ENCODE measurements around the gene OR51G1.

DNA sequence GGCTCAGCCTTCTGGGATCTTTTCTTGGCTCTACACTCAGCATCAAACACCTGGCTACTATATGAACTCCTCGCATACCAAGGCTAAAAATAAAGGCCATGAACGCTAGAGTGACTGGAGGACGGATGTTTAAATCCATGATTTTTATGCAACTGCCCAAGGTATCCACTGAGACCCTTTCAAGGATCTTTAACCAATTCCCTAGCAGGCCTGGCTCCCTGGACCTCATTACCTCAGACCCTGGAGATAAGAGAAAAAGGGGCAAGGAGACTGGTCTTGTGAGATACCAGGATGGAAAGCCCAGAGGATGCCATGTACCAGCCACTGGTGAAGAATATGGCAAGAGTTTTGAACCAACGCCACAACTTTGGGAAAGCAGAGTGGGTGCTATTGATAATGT lies 4.9 kb downstream of the OR51G1 start, which contains the start of gene OR51G2:
- TF ChIP-seq, protein P1, sequence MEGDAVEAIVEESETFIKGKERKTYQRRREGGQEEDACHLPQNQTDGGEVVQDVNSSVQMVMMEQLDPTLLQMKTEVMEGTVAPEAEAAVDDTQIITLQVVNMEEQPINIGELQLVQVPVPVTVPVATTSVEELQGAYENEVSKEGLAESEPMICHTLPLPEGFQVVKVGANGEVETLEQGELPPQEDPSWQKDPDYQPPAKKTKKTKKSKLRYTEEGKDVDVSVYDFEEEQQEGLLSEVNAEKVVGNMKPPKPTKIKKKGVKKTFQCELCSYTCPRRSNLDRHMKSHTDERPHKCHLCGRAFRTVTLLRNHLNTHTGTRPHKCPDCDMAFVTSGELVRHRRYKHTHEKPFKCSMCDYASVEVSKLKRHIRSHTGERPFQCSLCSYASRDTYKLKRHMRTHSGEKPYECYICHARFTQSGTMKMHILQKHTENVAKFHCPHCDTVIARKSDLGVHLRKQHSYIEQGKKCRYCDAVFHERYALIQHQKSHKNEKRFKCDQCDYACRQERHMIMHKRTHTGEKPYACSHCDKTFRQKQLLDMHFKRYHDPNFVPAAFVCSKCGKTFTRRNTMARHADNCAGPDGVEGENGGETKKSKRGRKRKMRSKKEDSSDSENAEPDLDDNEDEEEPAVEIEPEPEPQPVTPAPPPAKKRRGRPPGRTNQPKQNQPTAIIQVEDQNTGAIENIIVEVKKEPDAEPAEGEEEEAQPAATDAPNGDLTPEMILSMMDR (IDR thresholded peaks at IDR 0.05; ENCODE audit: insufficient read depth, low read length): no peak
- no peak for TF ChIP-seq POLR2AphosphoS5 (IDR thresholded peaks at IDR 0.05; ENCODE audit: low read depth)
- TF ChIP-seq, protein P2, sequence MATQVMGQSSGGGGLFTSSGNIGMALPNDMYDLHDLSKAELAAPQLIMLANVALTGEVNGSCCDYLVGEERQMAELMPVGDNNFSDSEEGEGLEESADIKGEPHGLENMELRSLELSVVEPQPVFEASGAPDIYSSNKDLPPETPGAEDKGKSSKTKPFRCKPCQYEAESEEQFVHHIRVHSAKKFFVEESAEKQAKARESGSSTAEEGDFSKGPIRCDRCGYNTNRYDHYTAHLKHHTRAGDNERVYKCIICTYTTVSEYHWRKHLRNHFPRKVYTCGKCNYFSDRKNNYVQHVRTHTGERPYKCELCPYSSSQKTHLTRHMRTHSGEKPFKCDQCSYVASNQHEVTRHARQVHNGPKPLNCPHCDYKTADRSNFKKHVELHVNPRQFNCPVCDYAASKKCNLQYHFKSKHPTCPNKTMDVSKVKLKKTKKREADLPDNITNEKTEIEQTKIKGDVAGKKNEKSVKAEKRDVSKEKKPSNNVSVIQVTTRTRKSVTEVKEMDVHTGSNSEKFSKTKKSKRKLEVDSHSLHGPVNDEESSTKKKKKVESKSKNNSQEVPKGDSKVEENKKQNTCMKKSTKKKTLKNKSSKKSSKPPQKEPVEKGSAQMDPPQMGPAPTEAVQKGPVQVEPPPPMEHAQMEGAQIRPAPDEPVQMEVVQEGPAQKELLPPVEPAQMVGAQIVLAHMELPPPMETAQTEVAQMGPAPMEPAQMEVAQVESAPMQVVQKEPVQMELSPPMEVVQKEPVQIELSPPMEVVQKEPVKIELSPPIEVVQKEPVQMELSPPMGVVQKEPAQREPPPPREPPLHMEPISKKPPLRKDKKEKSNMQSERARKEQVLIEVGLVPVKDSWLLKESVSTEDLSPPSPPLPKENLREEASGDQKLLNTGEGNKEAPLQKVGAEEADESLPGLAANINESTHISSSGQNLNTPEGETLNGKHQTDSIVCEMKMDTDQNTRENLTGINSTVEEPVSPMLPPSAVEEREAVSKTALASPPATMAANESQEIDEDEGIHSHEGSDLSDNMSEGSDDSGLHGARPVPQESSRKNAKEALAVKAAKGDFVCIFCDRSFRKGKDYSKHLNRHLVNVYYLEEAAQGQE (IDR thresholded peaks at IDR 0.05; ENCODE audit: insufficient replicate concordance, low read depth): no peak
- TF ChIP-seq GABPA (IDR thresholded peaks at IDR 0.05; ENCODE audit: low read depth): no peak
- TF ChIP-seq SPI1 (IDR thresholded peaks at IDR 0.05; ENCODE audit: borderline replicate concordance, low read depth): no peak

Measured in HL-60 (cell line).